Spleen (tissue), 11 donors: ENCODE results near the gene CUX1. TPM values are rescaled to one million over a fixed set of nuclear protein-coding genes. Genes with fewer than 3 reads are reported as not detected.
A peak's percentile ranks its signal among the peaks of the same experiment; 100 is the strongest.

Experiments used
- DNase-seq: peaks from one replicate; pipeline ENCODE4 v3.0.0-alpha.2; 2020
- H3K27ac ChIP-seq, 8 donors: fragments of 200-600 bp; sonication (generic) in 7 of 8; 1 replicate in 4 of 8; 2 replicates in 4 of 8; pipeline versions ENCODE4 v1.5.0 to v1.8.0; 2016 to 2021; ENCODE audit warnings: inconsistent platforms in 4 of 8, mild to moderate bottlenecking in 4 of 8, moderate library complexity in 1 of 8
- H3K27me3 ChIP-seq, 7 donors: fragments of 200-600 bp; sonication (generic) in 6 of 7; replicated peaks in 1 of 7; 1 replicate in 4 of 7; 2 replicates in 3 of 7; pipeline versions ENCODE4 v1.5.0 to v1.8.0; 2016 to 2021; ENCODE audit warnings: inconsistent platforms in 3 of 7, mild to moderate bottlenecking in 1 of 7
- H3K36me3 ChIP-seq, 6 donors: fragments of 200-600 bp; sonication (generic) in 5 of 6; 1 replicate in 4 of 6; 2 replicates in 2 of 6; pipeline versions ENCODE4 v1.5.0 to v1.8.0; 2016 to 2021; ENCODE audit warnings: inconsistent platforms in 2 of 6
- H3K4me1 ChIP-seq, 6 donors: fragments of 200-600 bp; sonication (generic) in 5 of 6; 1 replicate in 3 of 6; 2 replicates in 3 of 6; pipeline versions ENCODE4 v1.5.0 to v1.8.0; 2016 to 2021; ENCODE audit warnings: inconsistent platforms in 3 of 6
- H3K4me3 ChIP-seq, 8 donors: fragments of 200-600 bp; sonication (generic) in 7 of 8; 1 replicate in 4 of 8; 2 replicates in 4 of 8; pipeline versions ENCODE4 v1.5.0 to v1.8.0; 2016 to 2021; ENCODE audit warnings: inconsistent platforms in 4 of 8, mild to moderate bottlenecking in 4 of 8, moderate library complexity in 2 of 8
- H3K9me3 ChIP-seq, 8 donors: fragments of 200-600 bp; sonication (generic) in 7 of 8; 1 replicate in 4 of 8; 2 replicates in 4 of 8; pipeline versions ENCODE4 v1.5.0 to v1.8.0; 2016 to 2021; ENCODE audit warnings: inconsistent platforms in 4 of 8
- CTCF ChIP-seq, 11 experiments: fragments of 200-600 bp in 7 of 11; fragments of 450-650 bp in 4 of 11; sonication (generic) in 4 of 11; IDR thresholded peaks in 8 of 11; conservative IDR thresholded peaks in 3 of 11; 1 replicate in 7 of 11; 2 replicates in 4 of 11; pipeline versions ENCODE4 v1.4.0 to v1.8.0; 2016 to 2021; ENCODE audit warnings: antibody characterized with exemption in 11 of 11, inconsistent platforms in 4 of 11, mild to moderate bottlenecking in 1 of 11
- POLR2A ChIP-seq, 3 donors: fragments of 450-650 bp; IDR thresholded peaks; one replicate each; pipeline ENCODE4 v1.5.1; 2017; ENCODE audit warnings: antibody characterized with exemption in 3 of 3, mild to moderate bottlenecking in 1 of 3
- POLR2AphosphoS5 ChIP-seq, 3 donors: sonication (generic); formaldehyde crosslinking; IDR thresholded peaks; one replicate each; pipeline ENCODE4 v1.5.1; 2017; ENCODE audit warnings: antibody characterized with exemption in 3 of 3
- WGBS, 5 donors: extraction: QIAGEN DNeasy Blood & Tissue Kit in 3 of 5; methylation state at CpG; one replicate each; pipeline versions ENCODE4 v1.1.5 to v1.1.7; 2013 to 2018; 5-methylcytosine and 5-hydroxymethylcytosine counted together
- intact Hi-C: fragments of 100-400 bp; cut with DNase I; formaldehyde crosslinking; loops from one replicate; pipeline ENCODE4 v1.15.0; 2023; ENCODE audit warnings: low total_unique reads
- polyA plus RNA-seq, 3 donors: library from polyadenylated mRNA; stranded (reverse); fragments of 200-250 nt; gene quantifications; one replicate each; pipeline ENCODE4 v1.2.1, GENCODE V29; 2013
- total RNA-seq, 7 donors: library from RNA; depleted of rRNA in 3 of 7; stranded (reverse); fragments of >200 nt in 3 of 7; fragmentation: NEBNext Ultra II Directional in 4 of 7; extraction: Animal tissue kit (Norgen Biotek cat#: 25700) in 4 of 7; gene quantifications; one replicate each; pipeline versions ENCODE4 v1.1.0 to v1.2.1, GENCODE V29; 2016 to 2021
- donor health status: healthy with polysubstance abuse.
- donor health status: DM: no; HTN: no; CAD: no; lungs with moderate emphysema.
- donor health status: DM: no; HTN: no; CAD: no.
- donor health status: Bipolar disorder and iron deficiency.
- donor health status: healthy.
- donor health status: DM: no; HTN: no; CAD: no.
- donor health status: DM: yes; HTN: yes; CAD: no.

Gene CUX1
- total and polyA plus RNA-seq, 10 donors = 9.1 to 95.8 (median 61.9) TPM

- peak in 1 of 3 donors; percentile 62 for TF ChIP-seq POLR2AphosphoS5 (IDR thresholded peaks at IDR 0.05)
- no peak for TF ChIP-seq POLR2A (IDR thresholded peaks at IDR 0.05)
- TF ChIP-seq CTCF (IDR thresholded peaks at IDR 0.05 in 8 of 11, conservative IDR thresholded peaks at IDR 0.05 in 3 of 11) = no peak
- intact Hi-C loops = no loop called here
- Histone ChIP-seq H3K36me3 (peaks cover 0 to 5% (median 0%) of the 10 kb centered on the region in 6 donors), H3K4me3 (peak overlapping the region in 1 of 8 donors; percentile 38), H3K4me1 (peaks cover 19 to 94% (median 79%) of the 10 kb centered on the region in 6 donors), H3K27ac (peak overlapping the region in 2 of 8 donors; percentile 8 to 22), H3K27me3 (peaks cover 0 to 19% (median 0%) of the 10 kb centered on the region in 7 donors), H3K9me3 (no peaks in the 10 kb centered on the region)
- no peak for DNase-seq
- WGBS, 5 donors = 44 to 68% (median 66%) methylated on average over 10 to 18 of the region's 18 CpGs
Observed at GRCh38 chr7:102291056-102291915, 473.9 kb downstream of the CUX1 start.

DNA sequence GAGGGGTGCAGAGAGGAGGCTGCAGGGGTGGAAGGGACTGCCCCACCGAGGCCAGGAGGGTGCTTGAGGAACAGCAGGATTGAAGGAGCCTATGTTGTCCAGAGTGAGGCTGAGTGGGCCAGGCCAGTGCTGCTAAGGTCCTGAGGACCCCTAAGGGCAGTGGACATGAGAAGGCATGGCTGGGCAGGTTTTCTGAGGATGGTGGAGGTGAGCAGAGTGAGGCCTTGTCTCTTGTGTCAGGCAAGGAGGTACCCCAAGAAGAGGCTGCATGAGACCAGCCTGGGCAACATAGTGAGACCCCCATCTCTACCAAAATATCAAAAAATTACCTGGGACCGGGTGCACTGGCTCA is 474.5 kb downstream of the CUX1 start:
- intact Hi-C loops = no loop called here
- H3K27me3 ChIP-seq = peaks cover 0 to 19% (median 0%) of the 10 kb centered on the region in 7 donors
- no peak for TF ChIP-seq POLR2AphosphoS5 (IDR thresholded peaks at IDR 0.05)
- no peak for TF ChIP-seq CTCF (IDR thresholded peaks at IDR 0.05 in 8 of 11, conservative IDR thresholded peaks at IDR 0.05 in 3 of 11)
- no peak for TF ChIP-seq POLR2A (IDR thresholded peaks at IDR 0.05)
- H3K9me3 ChIP-seq = no peaks in the 10 kb centered on the region
- peaks cover 19 to 95% (median 79%) of the 10 kb centered on the region in 6 donors for H3K4me1 ChIP-seq
- no peak for DNase-seq
- peak overlapping the region in 1 of 8 donors; percentile 22 for H3K27ac ChIP-seq
- peaks cover 0 to 5% (median 0%) of the 10 kb centered on the region in 6 donors for H3K36me3 ChIP-seq
- H3K4me3 ChIP-seq = peak overlapping the region in 1 of 8 donors; percentile 38
- 67 to 89% (median 80%) methylated on average over 2 of the region's 2 CpGs for WGBS, 5 donors

DNA sequence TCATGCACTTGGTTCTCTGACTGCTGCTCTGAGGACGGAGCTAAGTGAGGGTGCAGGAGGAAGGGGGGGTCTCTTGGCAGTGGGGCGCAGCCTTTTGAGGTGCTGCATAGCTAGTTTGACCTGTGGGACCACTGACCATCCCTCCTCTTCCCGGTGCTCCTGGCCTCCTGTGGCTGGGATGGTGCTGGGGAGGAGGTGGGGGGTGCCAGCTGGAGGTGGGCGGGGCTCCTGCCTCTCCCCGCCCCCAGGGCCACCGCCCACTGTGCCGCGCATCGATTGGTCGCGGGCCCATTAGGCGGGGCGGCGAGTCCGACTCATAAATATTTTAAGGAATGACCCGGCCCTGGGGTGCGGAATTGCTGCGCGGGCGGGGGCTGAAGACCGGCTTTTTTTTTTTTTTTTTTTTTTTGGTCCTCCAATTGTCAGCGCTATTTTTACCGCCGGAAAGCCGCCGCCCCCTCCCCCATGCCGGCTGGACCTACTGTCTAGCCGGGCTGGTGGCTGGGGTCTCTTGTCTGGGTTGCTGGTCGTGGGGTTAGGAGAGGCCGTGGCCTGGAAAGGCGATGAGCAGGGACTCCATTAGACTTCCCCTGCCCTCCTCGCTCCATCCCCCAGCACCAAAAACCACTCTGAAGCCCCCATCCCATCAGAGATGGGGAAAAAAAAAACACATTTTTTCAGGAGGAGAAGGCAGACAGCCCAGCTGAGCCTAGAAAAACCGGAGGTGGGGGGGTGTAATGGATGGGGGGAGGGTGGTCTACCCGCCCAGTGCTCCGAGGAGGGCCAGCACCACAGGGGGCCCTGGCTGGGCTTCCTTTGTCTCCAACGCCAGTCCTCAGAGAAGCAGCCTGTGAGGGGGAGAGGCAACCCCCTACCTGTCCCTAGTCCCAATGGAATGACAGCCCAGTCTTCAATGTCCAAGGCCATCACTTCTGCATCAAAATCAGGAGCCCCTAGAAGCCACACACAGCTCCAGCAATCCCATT is 475.7 kb downstream of the CUX1 start:
- intact Hi-C loops = no loop called here
- WGBS, 5 donors = 30 to 57% (median 40%) methylated on average over 29 to 36 of the region's 36 CpGs

More for the DNA sequence above, 475.7 kb downstream of the CUX1 start:
- no peak for DNase-seq
- H3K36me3 ChIP-seq = peaks cover 0 to 10% (median 0%) of the 10 kb centered on the region in 6 donors
- H3K4me1 ChIP-seq = peaks cover 15 to 84% (median 68%) of the 10 kb centered on the region in 6 donors
- no peaks in the 10 kb centered on the region for H3K9me3 ChIP-seq
- H3K4me3 ChIP-seq = no peak overlapping the region
- no peak overlapping the region for H3K27ac ChIP-seq
- peaks cover 0 to 7% (median 0%) of the 10 kb centered on the region in 7 donors for H3K27me3 ChIP-seq
- TF ChIP-seq POLR2AphosphoS5 (IDR thresholded peaks at IDR 0.05) = no peak
- TF ChIP-seq CTCF (IDR thresholded peaks at IDR 0.05 in 8 of 11, conservative IDR thresholded peaks at IDR 0.05 in 3 of 11) = no peak
- TF ChIP-seq POLR2A (IDR thresholded peaks at IDR 0.05) = no peak
